Stomach (tissue), 4 donors: ENCODE data around the gene NIPAL3.

Experiments
- EP300 ChIP-seq: sonication (generic); formaldehyde crosslinking; IDR thresholded peaks from one replicate; pipeline ENCODE4 v1.6.1; 2017; ENCODE audit warnings: antibody characterized with exemption
- POLR2A ChIP-seq, 4 donors: fragments of 450-650 bp; IDR thresholded peaks; one replicate each; pipeline ENCODE4 v1.6.1; 2016; ENCODE audit warnings: antibody characterized with exemption in 4 of 4, control low read depth in 2 of 4, mild to moderate bottlenecking in 1 of 4, moderate library complexity in 1 of 4
- POLR2AphosphoS5 ChIP-seq, 3 donors: sonication (generic); formaldehyde crosslinking; IDR thresholded peaks; one replicate each; pipeline ENCODE4 v1.6.1; 2016; ENCODE audit warnings: antibody characterized with exemption in 3 of 3
- TF ChIP-seq, protein P1 (sequence below), 7 experiments: fragments of 450-650 bp in 4 of 7; fragments of 200-600 bp in 3 of 7; sonication (generic) in 3 of 7; IDR thresholded peaks; one replicate each; pipeline ENCODE4 v1.5.1; 2016 to 2019; ENCODE audit warnings: antibody characterized with exemption in 7 of 7, control low read depth in 2 of 7, mild to moderate bottlenecking in 1 of 7

DNA sequence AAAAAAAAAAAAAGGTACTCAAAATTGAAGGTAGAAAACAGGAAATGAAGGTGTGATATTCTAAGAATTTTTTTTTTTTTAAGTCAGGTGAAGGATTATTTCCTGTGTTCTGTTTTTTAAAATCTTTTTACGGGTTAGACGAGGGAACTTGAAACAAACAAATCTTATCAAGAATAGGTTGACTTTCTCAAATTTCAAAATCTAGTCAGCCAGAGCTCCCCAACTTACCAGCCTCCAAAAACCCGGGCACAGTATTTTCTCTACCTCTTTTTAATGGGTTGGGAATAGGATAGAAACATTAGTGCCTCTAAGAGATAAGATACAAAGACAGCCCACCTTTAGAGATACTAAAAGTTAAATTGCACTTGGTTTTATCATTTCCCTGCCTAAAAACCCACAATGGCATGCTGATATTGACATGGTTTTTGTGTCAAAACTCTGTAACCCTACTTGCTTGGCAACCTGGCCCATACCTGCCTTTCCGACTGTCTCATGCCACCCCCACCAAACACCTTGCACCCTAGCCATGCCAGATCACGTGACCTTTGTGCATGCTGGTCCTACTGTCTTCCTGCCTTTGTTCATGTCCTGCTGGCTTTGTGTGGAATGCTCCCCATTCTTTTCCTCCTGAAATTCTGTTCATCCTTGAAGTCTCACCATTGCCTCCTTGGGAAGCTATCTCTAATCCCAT lies 91.2 kb downstream of the NIPAL3 start:
- no peak for TF ChIP-seq POLR2A (IDR thresholded peaks at IDR 0.05)
- TF ChIP-seq, protein P1, sequence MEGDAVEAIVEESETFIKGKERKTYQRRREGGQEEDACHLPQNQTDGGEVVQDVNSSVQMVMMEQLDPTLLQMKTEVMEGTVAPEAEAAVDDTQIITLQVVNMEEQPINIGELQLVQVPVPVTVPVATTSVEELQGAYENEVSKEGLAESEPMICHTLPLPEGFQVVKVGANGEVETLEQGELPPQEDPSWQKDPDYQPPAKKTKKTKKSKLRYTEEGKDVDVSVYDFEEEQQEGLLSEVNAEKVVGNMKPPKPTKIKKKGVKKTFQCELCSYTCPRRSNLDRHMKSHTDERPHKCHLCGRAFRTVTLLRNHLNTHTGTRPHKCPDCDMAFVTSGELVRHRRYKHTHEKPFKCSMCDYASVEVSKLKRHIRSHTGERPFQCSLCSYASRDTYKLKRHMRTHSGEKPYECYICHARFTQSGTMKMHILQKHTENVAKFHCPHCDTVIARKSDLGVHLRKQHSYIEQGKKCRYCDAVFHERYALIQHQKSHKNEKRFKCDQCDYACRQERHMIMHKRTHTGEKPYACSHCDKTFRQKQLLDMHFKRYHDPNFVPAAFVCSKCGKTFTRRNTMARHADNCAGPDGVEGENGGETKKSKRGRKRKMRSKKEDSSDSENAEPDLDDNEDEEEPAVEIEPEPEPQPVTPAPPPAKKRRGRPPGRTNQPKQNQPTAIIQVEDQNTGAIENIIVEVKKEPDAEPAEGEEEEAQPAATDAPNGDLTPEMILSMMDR (IDR thresholded peaks at IDR 0.05) = no peak
- no peak for TF ChIP-seq POLR2AphosphoS5 (IDR thresholded peaks at IDR 0.05)
- TF ChIP-seq EP300 = no peak
